ENCODE results near the gene OSBPL1A.

Gene OSBPL1A

GRCh38 chr18:24209558-24209957, 188.1 kb downstream of the OSBPL1A start:
- no peak for DNase-seq

GRCh38 chr18:24208270-24209035, 189.2 kb downstream of the OSBPL1A start:
- DNase-seq, result no peak

GRCh38 chr18:24204904-24205303, 192.7 kb downstream of the OSBPL1A start:
- no peak for DNase-seq

- DNase-seq, result no peak
Observed at GRCh38 chr18:24201699-24202687, 195.6 kb downstream of the OSBPL1A start.

- no peak for DNase-seq
Observed at GRCh38 chr18:24200494-24201290, 196.9 kb downstream of the OSBPL1A start.

- DNase-seq, result no peak
Observed at GRCh38 chr18:24199372-24199962, 198.2 kb downstream of the OSBPL1A start.

GRCh38 chr18:24198461-24198860, 199.2 kb downstream of the OSBPL1A start:
- no peak for DNase-seq

GRCh38 chr18:24197412-24197811, 200.2 kb downstream of the OSBPL1A start:
- DNase-seq, result no peak

GRCh38 chr18:24196764-24197163, 200.9 kb downstream of the OSBPL1A start:
- DNase-seq, result no peak

GRCh38 chr18:24195296-24196053, 202.1 kb downstream of the OSBPL1A start:
- no peak for DNase-seq

GRCh38 chr18:24190590-24190989, 207.0 kb downstream of the OSBPL1A start:
- no peak for DNase-seq

- no peak for DNase-seq
Observed at GRCh38 chr18:24189664-24190346, 207.8 kb downstream of the OSBPL1A start.

- DNase-seq, result no peak
Observed at GRCh38 chr18:24189007-24189528, 208.6 kb downstream of the OSBPL1A start.

- DNase-seq, result no peak
Observed at GRCh38 chr18:24188120-24188519, 209.5 kb downstream of the OSBPL1A start.

GRCh38 chr18:24187689-24188088, 209.9 kb downstream of the OSBPL1A start:
- DNase-seq, result no peak

GRCh38 chr18:24187049-24187448, 210.6 kb downstream of the OSBPL1A start:
- no peak for DNase-seq

GRCh38 chr18:24185805-24186204, 211.8 kb downstream of the OSBPL1A start:
- no peak for DNase-seq

- no peak for DNase-seq
Observed at GRCh38 chr18:24181806-24182205, 215.8 kb downstream of the OSBPL1A start.

GRCh38 chr18:24180048-24180447, 217.6 kb downstream of the OSBPL1A start:
- no peak for DNase-seq

GRCh38 chr18:24177499-24178133, 220.0 kb downstream of the OSBPL1A start:
- DNase-seq, result no peak
